Cardiac fibroblast (primary cell): ENCODE results near the gene OPRL1.
"Not testable (repeated sequence)": the region's sequence is repeated elsewhere in the genome, so short reads cannot be mapped to it uniquely, and the experiment has no call there.

Experiments
- DNase-seq, 2 donors: peaks; one replicate each; pipeline versions ENCODE4 v3.0.0 to v3.0.0-alpha.2; 2010; ENCODE audit warnings: low read depth in 2 of 2
- H3K4me3 ChIP-seq, 2 donors: replicated peaks in 1 of 2; 1 replicate in 1 of 2; 2 replicates in 1 of 2; pipeline ENCODE4 v1.5.1; 2011; ENCODE audit warnings: low read depth in 2 of 2, low read length in 2 of 2, mild to moderate bottlenecking in 2 of 2, moderate library complexity in 1 of 2
- CTCF ChIP-seq: IDR thresholded peaks from one replicate; pipeline ENCODE4 v1.5.1; 2011; ENCODE audit warnings: low read depth, mild to moderate bottlenecking, low read length, inconsistent platforms

Gene OPRL1

GRCh38 chr20:64082820-64083377 lies 3.0 kb downstream of the OPRL1 start:
- no peak for TF ChIP-seq CTCF
- H3K4me3 ChIP-seq = peak overlapping the region in 1 of 2 donors; percentile 27
- no peak for DNase-seq

- DNase-seq = peak; percentile 70 to 79
- peak; percentile 51 for TF ChIP-seq CTCF
- H3K4me3 ChIP-seq = peak overlapping the region; percentile 27 to 41
Measured at GRCh38 chr20:64083378-64083803, 3.5 kb downstream of the OPRL1 start.

- peak within 1 kb of the TSS; percentile 27 to 41 for H3K4me3 ChIP-seq
- TF ChIP-seq CTCF = no peak
- no peak for DNase-seq
Measured at GRCh38 chr20:64083804-64084684, 4.2 kb downstream of the OPRL1 start, which contains the start of gene LKAAEAR1. Gene LKAAEAR1, minus strand, starts transcription at chr20:64084398. Its CDS starts 179 bp downstream, at chr20:64084219.

- no peak for TF ChIP-seq CTCF
- no peak for DNase-seq
- no peak overlapping the region for H3K4me3 ChIP-seq
Measured at GRCh38 chr20:64084685-64085152, 4.8 kb downstream of the OPRL1 start.

GRCh38 chr20:64086801-64087200 lies 6.9 kb downstream of the OPRL1 start:
- no peak for DNase-seq
- TF ChIP-seq CTCF = no peak
- H3K4me3 ChIP-seq = no peak overlapping the region

GRCh38 chr20:64087226-64087825 lies 7.4 kb downstream of the OPRL1 start:
- not testable (repeated sequence) for DNase-seq, H3K4me3 ChIP-seq

GRCh38 chr20:64088586-64088985 lies 8.7 kb downstream of the OPRL1 start:
- not testable (repeated sequence) for DNase-seq, H3K4me3 ChIP-seq
